GM21526 (cell line): ENCODE measurements around the gene LCE2D.
"Not testable (repeated sequence)": the region's sequence is repeated elsewhere in the genome, so short reads cannot be mapped to it uniquely, and the experiment has no call there.

Experiments used
- ATAC-seq: cut with Tn5 transposase; IDR thresholded peaks from one replicate; pipeline ENCODE4 v1.9.1; 2021; ENCODE audit warnings: moderate library complexity; ENCODE audit not compliant: unreplicated experiment, low FRiP score

The LCE2D gene

GRCh38 chr1:152685823-152686222 lies 22.6 kb downstream of the LCE2D start, which contains the start of gene LCE2B:
TSS of gene LCE2B (plus strand) at chr1:152686123. CDS start at chr1:152686844, 721 bp downstream.
- ATAC-seq = not testable (repeated sequence)

GRCh38 chr1:152697701-152698600 lies 34.8 kb downstream of the LCE2D start, which contains the start of gene LCE2A:
TSS of gene LCE2A (plus strand) at chr1:152698345. CDS start at chr1:152698902, 557 bp downstream.
- no peak for ATAC-seq

GRCh38 chr1:152699746-152700145 lies 36.6 kb downstream of the LCE2D start:
- no peak for ATAC-seq

GRCh38 chr1:152707860-152708259 lies 44.7 kb downstream of the LCE2D start, which contains the start of gene LCE4A:
TSS of gene LCE4A (plus strand) at chr1:152708160. CDS start at chr1:152709076, 916 bp downstream.
- ATAC-seq = no peak
